Esophagus squamous epithelium (tissue), 4 donors: ENCODE data around the gene KRT38.

Experiments used
- CTCF ChIP-seq, 6 experiments: fragments of 450-650 bp in 4 of 6; fragments of 200-600 bp in 2 of 6; sonication (generic) in 2 of 6; IDR thresholded peaks; one replicate each; pipeline ENCODE4 v1.5.1; 2016 to 2019; ENCODE audit warnings: antibody characterized with exemption in 6 of 6, mild to moderate bottlenecking in 4 of 6, moderate library complexity in 4 of 6
- POLR2A ChIP-seq, 4 donors: fragments of 450-650 bp; IDR thresholded peaks; one replicate each; pipeline ENCODE4 v1.6.1; 2017; ENCODE audit warnings: antibody characterized with exemption in 4 of 4, mild to moderate bottlenecking in 4 of 4, moderate library complexity in 3 of 4

GRCh38 chr17:41468346-41468745 lies 27.6 kb upstream of the KRT38 start:
- TF ChIP-seq CTCF (IDR thresholded peaks at IDR 0.05) (no peak), POLR2A (IDR thresholded peaks at IDR 0.05) (no peak)
